Measurements from ENCODE around the gene DNAI1. TPM values are rescaled to one million over a fixed set of nuclear protein-coding genes. Genes with fewer than 3 reads are reported as not detected.
"Not testable (repeated sequence)": the region's sequence is repeated elsewhere in the genome, so short reads cannot be mapped to it uniquely, and the experiment has no call there.

The DNAI1 gene
- total RNA-seq, 1 experiment from 2014 or later, result not detected

- Histone ChIP-seq H3K4me3 (ENCODE audit: low read length) (no peak overlapping the region), H3K4me1 (ENCODE audit: insufficient read depth, low read length) (peaks cover 3% of the 10 kb centered on the region; the same call in 1 of the 2 replicates), H2AFZ (ENCODE audit: low read length) (no peak overlapping the region), H3K9me3 (ENCODE audit: low read length) (no peaks in the 10 kb centered on the region), H3K27ac (ENCODE audit: low read length) (no peak overlapping the region), H3K9me2 (replicated peaks; ENCODE audit: low read length) (no peaks in the 10 kb centered on the region), H3K79me2 (ENCODE audit: low read length) (no peaks in the 10 kb centered on the region), H3K36me3 (ENCODE audit: low read depth, low read length) (no peaks in the 10 kb centered on the region), H3K9ac (ENCODE audit: low read length) (no peak overlapping the region), H3K27me3 (ENCODE audit: low read length) (no peaks in the 10 kb centered on the region), H3K4me2 (ENCODE audit: low read length) (no peak overlapping the region), H4K20me1 (ENCODE audit: low read length) (no peaks in the 10 kb centered on the region), H3F3A (ENCODE audit: low read length, unreplicated experiment) (no peaks in the 10 kb centered on the region)
- TF ChIP-seq EZH2 (IDR thresholded peaks at IDR 0.05; ENCODE audit: low read length, unreplicated experiment) (no peak), EZH2phosphoT487 (IDR thresholded peaks at IDR 0.05; ENCODE audit: borderline replicate concordance, low read length) (no peak)
- TF ChIP-seq, protein P1, sequence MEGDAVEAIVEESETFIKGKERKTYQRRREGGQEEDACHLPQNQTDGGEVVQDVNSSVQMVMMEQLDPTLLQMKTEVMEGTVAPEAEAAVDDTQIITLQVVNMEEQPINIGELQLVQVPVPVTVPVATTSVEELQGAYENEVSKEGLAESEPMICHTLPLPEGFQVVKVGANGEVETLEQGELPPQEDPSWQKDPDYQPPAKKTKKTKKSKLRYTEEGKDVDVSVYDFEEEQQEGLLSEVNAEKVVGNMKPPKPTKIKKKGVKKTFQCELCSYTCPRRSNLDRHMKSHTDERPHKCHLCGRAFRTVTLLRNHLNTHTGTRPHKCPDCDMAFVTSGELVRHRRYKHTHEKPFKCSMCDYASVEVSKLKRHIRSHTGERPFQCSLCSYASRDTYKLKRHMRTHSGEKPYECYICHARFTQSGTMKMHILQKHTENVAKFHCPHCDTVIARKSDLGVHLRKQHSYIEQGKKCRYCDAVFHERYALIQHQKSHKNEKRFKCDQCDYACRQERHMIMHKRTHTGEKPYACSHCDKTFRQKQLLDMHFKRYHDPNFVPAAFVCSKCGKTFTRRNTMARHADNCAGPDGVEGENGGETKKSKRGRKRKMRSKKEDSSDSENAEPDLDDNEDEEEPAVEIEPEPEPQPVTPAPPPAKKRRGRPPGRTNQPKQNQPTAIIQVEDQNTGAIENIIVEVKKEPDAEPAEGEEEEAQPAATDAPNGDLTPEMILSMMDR (conservative IDR thresholded peaks at IDR 0.05; ENCODE audit: low read depth, low read length), result no peak
- DNase-seq (no peak), ATAC-seq (no peak)
- no TSS peak for BruUV-seq (replicated peaks)
- ChIA-PET POLR2A (ENCODE audit: unreplicated experiment) (no interaction called here), CTCF (no interaction called here)
- intact Hi-C loops (cut with micrococcal nuclease), result no loop called here
Observed at GRCh38 chr9:34524349-34524748, 65.7 kb downstream of the DNAI1 start.

DNA sequence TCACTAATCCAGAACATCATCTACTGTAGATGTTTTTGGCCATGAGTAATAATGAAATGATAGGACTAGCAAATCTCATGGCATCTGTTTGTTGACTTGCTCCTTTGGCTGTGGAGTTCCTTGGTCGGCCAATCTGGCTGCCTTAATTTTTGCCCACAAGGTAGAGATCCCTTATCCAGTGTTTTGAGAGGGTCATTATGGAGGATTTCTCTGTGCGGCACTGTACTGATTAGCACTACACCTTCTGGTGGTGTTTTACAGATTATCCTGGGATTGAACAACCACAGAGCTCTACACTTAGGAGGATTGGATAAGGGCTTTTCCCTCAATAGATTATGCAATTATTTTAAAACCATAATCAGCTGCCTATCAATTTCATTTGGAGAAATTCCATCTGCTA is 67.4 kb downstream of the DNAI1 start:
- Histone ChIP-seq H3K79me2 (ENCODE audit: low read length) (no peaks in the 10 kb centered on the region), H3K9me2 (replicated peaks; ENCODE audit: low read length) (no peaks in the 10 kb centered on the region)

DNA sequence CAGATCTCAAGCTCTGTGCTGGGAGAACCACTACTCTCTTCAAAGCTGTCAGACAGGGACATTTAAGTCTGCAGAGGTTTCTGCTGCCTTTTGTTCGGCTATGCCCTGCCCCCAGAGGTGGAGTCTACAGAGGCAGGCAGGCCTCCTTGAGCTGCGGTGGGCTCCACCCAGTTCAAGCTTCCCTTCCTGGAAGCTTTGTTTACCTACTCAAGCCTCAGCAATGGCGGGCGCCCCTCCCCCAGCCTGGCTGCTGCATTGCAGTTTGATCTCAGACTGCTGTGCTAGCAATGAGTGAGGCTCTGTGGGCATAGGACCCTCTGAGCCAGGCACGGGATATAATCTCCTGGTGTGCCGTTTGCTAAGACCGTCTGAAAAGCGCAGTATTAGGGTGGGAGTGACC is 73.4 kb downstream of the DNAI1 start:
- H3K4me3 ChIP-seq (ENCODE audit: low read length); H3K79me2 ChIP-seq (ENCODE audit: low read length); intact Hi-C loops (cut with micrococcal nuclease); H3K36me3 ChIP-seq (ENCODE audit: low read depth, low read length); H3K9me3 ChIP-seq (ENCODE audit: low read length); BruUV-seq (replicated peaks); H3K9ac ChIP-seq (ENCODE audit: low read length); H4K20me1 ChIP-seq (ENCODE audit: low read length); H3K9me2 ChIP-seq (replicated peaks; ENCODE audit: low read length); CTCF ChIA-PET; H2AFZ ChIP-seq (ENCODE audit: low read length); POLR2A ChIA-PET (ENCODE audit: unreplicated experiment); ATAC-seq; H3K27ac ChIP-seq (ENCODE audit: low read length); H3F3A ChIP-seq (ENCODE audit: low read length, unreplicated experiment); H3K4me2 ChIP-seq (ENCODE audit: low read length); H3K4me1 ChIP-seq (ENCODE audit: insufficient read depth, low read length); DNase-seq: not testable (repeated sequence)
- peaks cover 29% of the 10 kb centered on the region for H3K27me3 ChIP-seq (ENCODE audit: low read length)

More for the DNA sequence above, 67.4 kb downstream of the DNAI1 start:
- Histone ChIP-seq H3K4me2 (ENCODE audit: low read length) (no peak overlapping the region), H3K36me3 (ENCODE audit: low read depth, low read length) (no peaks in the 10 kb centered on the region), H2AFZ (ENCODE audit: low read length) (no peak overlapping the region), H4K20me1 (ENCODE audit: low read length) (no peaks in the 10 kb centered on the region), H3K27me3 (ENCODE audit: low read length) (no peaks in the 10 kb centered on the region), H3K27ac (ENCODE audit: low read length) (no peak overlapping the region), H3K9me3 (ENCODE audit: low read length) (no peaks in the 10 kb centered on the region), H3K9ac (ENCODE audit: low read length) (no peak overlapping the region), H3K4me1 (ENCODE audit: insufficient read depth, low read length) (peaks cover 3% of the 10 kb centered on the region; the same call in 1 of the 2 replicates), H3K4me3 (ENCODE audit: low read length) (no peak overlapping the region), H3F3A (ENCODE audit: low read length, unreplicated experiment) (no peaks in the 10 kb centered on the region)
- no peak for DNase-seq
- CTCF ChIA-PET, result no interaction called here
- BruUV-seq (replicated peaks), result no TSS peak
- POLR2A ChIA-PET (ENCODE audit: unreplicated experiment), result no interaction called here
- TF ChIP-seq EZH2phosphoT487 (IDR thresholded peaks at IDR 0.05; ENCODE audit: borderline replicate concordance, low read length), result no peak
- TF ChIP-seq, protein P1 (conservative IDR thresholded peaks at IDR 0.05; ENCODE audit: low read depth, low read length), result no peak
- no peak for ATAC-seq
- intact Hi-C loops (cut with micrococcal nuclease), result no loop called here

All from PC-3 (cell line).